H1 (cell line): ENCODE data around the gene GNB1L. TPM values are rescaled to one million over a fixed set of nuclear protein-coding genes. Genes with fewer than 3 reads are reported as not detected.

Experiments used
- E2F6 ChIP-seq: IDR thresholded peaks from 2 replicates; pipeline ENCODE4 v1.6.1; 2012; ENCODE audit warnings: inconsistent platforms
- polyA plus RNA-seq, 7 experiments: library from polyadenylated mRNA; depleted of rRNA in 3 of 7; stranded (reverse) in 5 of 7; unstranded in 2 of 7; fragments of >200 nt in 5 of 7; fragments of 200-250 nt in 2 of 7; gene quantifications; 1 replicate in 5 of 7; 2 replicates in 1 of 7; 4 replicates in 1 of 7; pipeline versions ENCODE4 v1.2.1 to v1.2.3, GENCODE V29; 2011 to 2013; ENCODE audit warnings: missing spikeins in 2 of 7, mixed read lengths in 2 of 7
- total RNA-seq: library from RNA; stranded (reverse); fragmentation: NEBNext Ultra II Directional; extraction: Animal tissue kit (Norgen Biotek cat#: 25700); gene quantifications from 2 replicates; pipeline ENCODE4 v1.2.1, GENCODE V29; 2021

GNB1L gene
- total and polyA plus RNA-seq, 2 of the 8 experiments (the other 6 are each of a cell fraction or from before 2014, with no cell fraction given) = 14.0 to 15.6 TPM

GRCh38 chr22:19875531-19876313 lies 21.0 kb upstream of the GNB1L start (continued):
- TF ChIP-seq E2F6 = no peak
- TF ChIP-seq, all 59 proteins: peak for 0
